Type B pancreatic cell (in vitro differentiated cells): ENCODE measurements around the gene MMP23B. TPM values are rescaled to one million over a fixed set of nuclear protein-coding genes. Genes with fewer than 3 reads are reported as not detected.

Source experiments
- DNase-seq: peaks from one replicate; pipeline ENCODE4 v3.0.0; 2021; ENCODE audit warnings: mixed read lengths; ENCODE audit not compliant: unreplicated experiment; ENCODE audit errors: extremely low spot score
- H3K27ac Mint-ChIP-seq: 2 replicates; pipeline ENCODE4 v1.8.0; 2021; ENCODE audit warnings: mild to moderate bottlenecking, mixed read lengths
- H3K27me3 Mint-ChIP-seq: 2 replicates; pipeline ENCODE4 v1.8.0; 2021; ENCODE audit warnings: mixed read lengths
- H3K36me3 Mint-ChIP-seq: 2 replicates; pipeline ENCODE4 v1.8.0; 2021; ENCODE audit warnings: mixed read lengths
- H3K4me1 Mint-ChIP-seq: one replicate; pipeline ENCODE4 v1.8.0; 2021; ENCODE audit warnings: mixed read lengths; ENCODE audit not compliant: unreplicated experiment
- H3K4me3 Mint-ChIP-seq: 2 replicates; pipeline ENCODE4 v1.8.0; 2021; ENCODE audit warnings: mild to moderate bottlenecking, mixed read lengths
- H3K9me3 Mint-ChIP-seq: 2 replicates; pipeline ENCODE4 v1.8.0; 2021; ENCODE audit warnings: mixed read lengths
- total RNA-seq: library from RNA; stranded (reverse); gene quantifications from 2 replicates; pipeline ENCODE4 v1.2.1, GENCODE V29; 2021; ENCODE audit warnings: low replicate concordance
- TF ChIP-seq, protein P1 (sequence below): fragments of 200-600 bp; sonication (generic); conservative IDR thresholded peaks from 2 replicates; pipeline ENCODE4 v1.5.0; 2021; ENCODE audit warnings: antibody characterized with exemption, mild to moderate bottlenecking

MMP23B gene
- total RNA-seq, 1 donor from 2014 or later: 6.8 TPM

DNA sequence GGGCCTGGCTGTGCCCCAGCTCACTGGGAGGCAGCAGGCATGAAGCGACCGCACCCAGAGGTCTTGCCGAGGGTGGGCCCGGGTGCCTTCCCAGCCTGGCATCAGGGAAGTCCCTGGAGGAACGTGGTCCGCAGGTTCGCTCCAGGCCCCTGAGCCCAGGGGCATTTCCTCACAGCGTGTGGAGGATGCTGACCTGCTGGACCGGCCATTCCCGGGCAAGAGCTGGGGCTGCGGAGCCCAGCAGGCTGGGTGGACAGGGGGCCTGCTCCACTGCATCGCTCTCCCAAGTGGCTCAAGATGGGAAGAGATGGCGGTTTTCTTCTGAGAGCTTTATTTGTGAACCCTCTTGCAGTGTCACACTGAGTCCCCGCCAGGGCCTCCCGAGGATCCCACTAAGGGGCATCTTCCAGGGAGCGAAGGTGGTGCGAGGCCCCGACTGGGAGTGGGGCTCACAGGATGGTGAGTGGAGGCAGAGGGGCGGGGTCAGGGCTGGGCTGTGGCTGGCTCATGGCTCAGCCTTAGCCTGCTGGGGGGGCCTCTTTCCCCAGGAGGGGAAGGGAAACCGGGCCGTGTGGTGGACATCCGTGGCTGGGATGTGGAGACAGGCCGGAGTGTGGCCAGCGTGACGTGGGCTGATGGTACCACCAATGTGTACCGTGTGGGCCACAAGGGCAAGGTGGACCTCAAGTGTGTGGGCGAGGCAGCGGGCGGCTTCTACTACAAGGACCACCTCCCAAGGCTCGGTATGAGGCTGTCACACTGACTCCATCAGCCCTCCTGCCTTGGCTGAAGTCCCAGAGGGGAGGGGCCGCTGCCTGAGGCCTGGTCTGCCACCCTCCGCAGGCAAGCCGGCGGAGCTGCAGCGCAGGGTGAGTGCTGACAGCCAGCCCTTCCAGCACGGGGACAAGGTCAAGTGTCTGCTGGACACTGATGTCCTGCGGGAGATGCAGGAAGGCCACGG is 7.2 kb upstream of the MMP23B start:
- Mint-ChIP-seq H3K4me1 (no peaks in the 10 kb centered on the region), H3K36me3 (no peaks in the 10 kb centered on the region), H3K9me3 (no peaks in the 10 kb centered on the region), H3K4me3 (no peak overlapping the region), H3K27me3 (no peaks in the 10 kb centered on the region), H3K27ac (no peak overlapping the region)
- no peak for DNase-seq
- TF ChIP-seq, protein P1, sequence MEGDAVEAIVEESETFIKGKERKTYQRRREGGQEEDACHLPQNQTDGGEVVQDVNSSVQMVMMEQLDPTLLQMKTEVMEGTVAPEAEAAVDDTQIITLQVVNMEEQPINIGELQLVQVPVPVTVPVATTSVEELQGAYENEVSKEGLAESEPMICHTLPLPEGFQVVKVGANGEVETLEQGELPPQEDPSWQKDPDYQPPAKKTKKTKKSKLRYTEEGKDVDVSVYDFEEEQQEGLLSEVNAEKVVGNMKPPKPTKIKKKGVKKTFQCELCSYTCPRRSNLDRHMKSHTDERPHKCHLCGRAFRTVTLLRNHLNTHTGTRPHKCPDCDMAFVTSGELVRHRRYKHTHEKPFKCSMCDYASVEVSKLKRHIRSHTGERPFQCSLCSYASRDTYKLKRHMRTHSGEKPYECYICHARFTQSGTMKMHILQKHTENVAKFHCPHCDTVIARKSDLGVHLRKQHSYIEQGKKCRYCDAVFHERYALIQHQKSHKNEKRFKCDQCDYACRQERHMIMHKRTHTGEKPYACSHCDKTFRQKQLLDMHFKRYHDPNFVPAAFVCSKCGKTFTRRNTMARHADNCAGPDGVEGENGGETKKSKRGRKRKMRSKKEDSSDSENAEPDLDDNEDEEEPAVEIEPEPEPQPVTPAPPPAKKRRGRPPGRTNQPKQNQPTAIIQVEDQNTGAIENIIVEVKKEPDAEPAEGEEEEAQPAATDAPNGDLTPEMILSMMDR: no peak

DNA sequence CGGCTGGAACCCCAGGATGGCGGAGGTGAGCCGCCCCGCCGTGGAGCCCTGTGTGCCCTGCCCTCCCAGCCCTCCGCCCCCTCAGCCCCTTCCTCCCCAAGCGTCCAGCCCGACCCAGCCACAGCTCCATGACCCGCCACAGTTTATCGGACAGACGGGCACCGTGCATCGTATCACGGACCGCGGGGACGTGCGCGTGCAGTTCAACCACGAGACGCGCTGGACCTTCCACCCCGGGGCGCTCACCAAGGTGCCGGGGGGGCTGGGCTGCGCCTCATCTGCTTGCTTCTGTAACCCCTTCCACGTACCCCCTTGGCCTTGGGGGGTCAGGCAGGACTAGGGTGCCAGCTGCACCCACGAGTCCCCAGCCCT is 6.6 kb upstream of the MMP23B start:
- H3K9me3 Mint-ChIP-seq: no peaks in the 10 kb centered on the region
- peaks cover 2% of the 10 kb centered on the region for H3K27me3 Mint-ChIP-seq
- H3K36me3 Mint-ChIP-seq: no peaks in the 10 kb centered on the region
- TF ChIP-seq, protein P1: no peak
- no peaks in the 10 kb centered on the region for H3K4me1 Mint-ChIP-seq
- peak; percentile 67 for DNase-seq
- H3K4me3 Mint-ChIP-seq: no peak overlapping the region
- H3K27ac Mint-ChIP-seq: no peak overlapping the region

- H3K4me1 Mint-ChIP-seq: no peaks in the 10 kb centered on the region
- no peaks in the 10 kb centered on the region for H3K9me3 Mint-ChIP-seq
- no peak overlapping the region for H3K4me3 Mint-ChIP-seq
- DNase-seq: no peak
- no peak overlapping the region for H3K27ac Mint-ChIP-seq
- H3K27me3 Mint-ChIP-seq: peaks cover 3% of the 10 kb centered on the region
- TF ChIP-seq, protein P1: no peak
- no peaks in the 10 kb centered on the region for H3K36me3 Mint-ChIP-seq
These were observed 6.2 kb upstream of the MMP23B start for GRCh38 chr1:1625824-1626206.

- Mint-ChIP-seq H3K4me1 (no peaks in the 10 kb centered on the region), H3K27ac (no peak overlapping the region), H3K36me3 (no peaks in the 10 kb centered on the region), H3K27me3 (peaks cover 4% of the 10 kb centered on the region), H3K4me3 (no peak overlapping the region), H3K9me3 (no peaks in the 10 kb centered on the region)
- TF ChIP-seq, protein P1: no peak
- DNase-seq: peak; percentile 70
These were observed 5.5 kb upstream of the MMP23B start for GRCh38 chr1:1626207-1627141.

- TF ChIP-seq, protein P1: no peak
- Mint-ChIP-seq H3K4me1 (no peaks in the 10 kb centered on the region), H3K9me3 (no peaks in the 10 kb centered on the region), H3K4me3 (no peak overlapping the region), H3K27ac (no peak overlapping the region), H3K36me3 (no peaks in the 10 kb centered on the region), H3K27me3 (peaks cover 6% of the 10 kb centered on the region)
- no peak for DNase-seq
These were observed 4.6 kb upstream of the MMP23B start for GRCh38 chr1:1627261-1627828.
